Endodermal cell (in vitro differentiated cells): ENCODE measurements around the gene EXD3. TPM values are rescaled to one million over a fixed set of nuclear protein-coding genes. Genes with fewer than 3 reads are reported as not detected.

Experiments used
- DNase-seq: peaks from one replicate; pipeline ENCODE4 v3.0.0-alpha.2; 2017
- H3K27ac ChIP-seq: 2 replicates; pipeline ENCODE4 v1.5.1; 2013; ENCODE audit warnings: mild to moderate bottlenecking, low read depth, low read length, moderate library complexity
- H3K27me3 ChIP-seq: 2 replicates; pipeline ENCODE4 v1.6.1; 2013; ENCODE audit warnings: mild to moderate bottlenecking, low read length, moderate library complexity; ENCODE audit not compliant: insufficient read depth, control insufficient read depth, poor library complexity, severe bottlenecking
- H3K36me3 ChIP-seq: 2 replicates; pipeline ENCODE4 v1.7.0; 2013; ENCODE audit warnings: mild to moderate bottlenecking, low read length, moderate library complexity; ENCODE audit not compliant: control insufficient read depth, insufficient read depth
- H3K4me1 ChIP-seq: one replicate; pipeline ENCODE4 v1.7.0; 2013; ENCODE audit warnings: low read length; ENCODE audit not compliant: control insufficient read depth, insufficient read depth
- H3K4me3 ChIP-seq: 2 replicates; pipeline ENCODE4 v1.5.1; 2013; ENCODE audit warnings: mild to moderate bottlenecking, low read length, moderate library complexity
- H3K9ac ChIP-seq: 2 replicates; pipeline ENCODE4 v1.6.1; 2013; ENCODE audit warnings: mild to moderate bottlenecking, low read length, moderate library complexity; ENCODE audit not compliant: poor library complexity, severe bottlenecking; ENCODE audit errors: extremely low read depth
- H3K9me3 ChIP-seq: 2 replicates; pipeline ENCODE4 v1.6.1; 2013; ENCODE audit warnings: mild to moderate bottlenecking, low read length, moderate library complexity; ENCODE audit not compliant: control insufficient read depth
- H3K27ac Mint-ChIP-seq: 2 replicates; pipeline ENCODE4 v1.8.0; 2020; ENCODE audit warnings: mixed read lengths
- H3K27me3 Mint-ChIP-seq: 2 replicates; pipeline ENCODE4 v1.8.0; 2021; ENCODE audit warnings: mild to moderate bottlenecking, mixed read lengths; ENCODE audit not compliant: insufficient read depth
- H3K36me3 Mint-ChIP-seq: 2 replicates; pipeline ENCODE4 v1.8.0; 2020; ENCODE audit warnings: low read depth, mixed read lengths
- H3K4me1 Mint-ChIP-seq: 2 replicates; pipeline ENCODE4 v1.8.0; 2020; ENCODE audit warnings: mixed read lengths
- H3K4me3 Mint-ChIP-seq: 2 replicates; pipeline ENCODE4 v1.8.0; 2020; ENCODE audit warnings: mild to moderate bottlenecking, moderate library complexity, mixed read lengths
- H3K9me3 Mint-ChIP-seq: 2 replicates; pipeline ENCODE4 v1.8.0; 2020; ENCODE audit warnings: mild to moderate bottlenecking, mixed read lengths
- CTCF ChIP-seq: fragments of 200-600 bp; sonication (generic); conservative IDR thresholded peaks from 2 replicates; pipeline ENCODE4 v1.5.0; 2021; ENCODE audit warnings: antibody characterized with exemption, mild to moderate bottlenecking
- WGBS, 2 experiments: methylation state at CpG; one replicate each; pipeline versions ENCODE4 v1.1.5 to v1.1.7; 2013; ENCODE audit warnings: missing lambda C conversion rate in 2 of 2, mixed read lengths in 1 of 2; ENCODE audit not compliant: insufficient coverage in 1 of 2, insufficient read length in 1 of 2; 5-methylcytosine and 5-hydroxymethylcytosine counted together
- total RNA-seq, 2 donors: library from RNA; stranded (reverse); fragmentation: NEBNext Ultra II Directional in 1 of 2; extraction: Animal tissue kit (Norgen Biotek cat#: 25700) in 1 of 2; gene quantifications; 2 replicates in 1 of 2; 3 replicates in 1 of 2; pipeline ENCODE4 v1.2.1, GENCODE V29; 2021

The EXD3 gene
- total RNA-seq, 2 donors from 2014 or later = 15.5 to 31.0 TPM

- Histone ChIP-seq H3K9me3 (no peaks in the 10 kb centered on the region), H3K36me3 (no peaks in the 10 kb centered on the region), H3K27me3 (no peaks in the 10 kb centered on the region), H3K9ac (no peak overlapping the region), H3K4me3 (no peak overlapping the region), H3K4me1 (no peaks in the 10 kb centered on the region), H3K27ac (no peak overlapping the region)
- DNase-seq = no peak
- 85 to 91% methylated on average over 7 to 15 of the region's 15 CpGs for WGBS, 2 experiments
- peaks cover 3% of the 10 kb centered on the region for H3K27me3 Mint-ChIP-seq
- no peak overlapping the region for H3K27ac Mint-ChIP-seq
- H3K9me3 Mint-ChIP-seq = peaks cover 8% of the 10 kb centered on the region
- no peaks in the 10 kb centered on the region for H3K4me1 Mint-ChIP-seq
- H3K36me3 Mint-ChIP-seq = peaks cover 13% of the 10 kb centered on the region
- no peak for TF ChIP-seq CTCF
- no peak overlapping the region for H3K4me3 Mint-ChIP-seq
Measured at GRCh38 chr9:137396227-137396626, 26.7 kb downstream of the EXD3 start.

GRCh38 chr9:137395666-137396010, 27.3 kb downstream of the EXD3 start:
- no peak for TF ChIP-seq CTCF
- peaks cover 3% of the 10 kb centered on the region for H3K27me3 Mint-ChIP-seq
- no peak overlapping the region for H3K4me3 Mint-ChIP-seq

GRCh38 chr9:137394866-137395665, 27.9 kb downstream of the EXD3 start:
- no peak for DNase-seq
- Histone ChIP-seq H3K27ac (no peak overlapping the region), H3K4me3 (no peak overlapping the region), H3K9me3 (no peaks in the 10 kb centered on the region), H3K9ac (no peak overlapping the region), H3K27me3 (no peaks in the 10 kb centered on the region), H3K4me1 (no peaks in the 10 kb centered on the region), H3K36me3 (no peaks in the 10 kb centered on the region)
- Mint-ChIP-seq H3K36me3 (peaks cover 14% of the 10 kb centered on the region), H3K9me3 (peaks cover 3% of the 10 kb centered on the region), H3K4me1 (no peaks in the 10 kb centered on the region), H3K4me3 (no peak overlapping the region), H3K27me3 (peaks cover 3% of the 10 kb centered on the region), H3K27ac (no peak overlapping the region)
- TF ChIP-seq CTCF = no peak
- 94 to 96% methylated on average over 25 to 36 of the region's 36 CpGs for WGBS, 2 experiments

More at GRCh38 chr9:137395666-137396010, 27.3 kb downstream of the EXD3 start:
- whole genome bisulfite sequencing, 2 experiments = 86 to 91% methylated on average over 9 to 11 of the region's 11 CpGs
- Mint-ChIP-seq H3K9me3 (peaks cover 6% of the 10 kb centered on the region), H3K4me1 (no peaks in the 10 kb centered on the region), H3K27ac (no peak overlapping the region), H3K36me3 (peaks cover 13% of the 10 kb centered on the region)
- no peaks in the 10 kb centered on the region for H3K9me3 ChIP-seq
- H3K27ac ChIP-seq = no peak overlapping the region
- H3K4me1 ChIP-seq = no peaks in the 10 kb centered on the region
- DNase-seq = no peak
- H3K27me3 ChIP-seq = no peaks in the 10 kb centered on the region
- H3K9ac ChIP-seq = no peak overlapping the region
- no peaks in the 10 kb centered on the region for H3K36me3 ChIP-seq
- H3K4me3 ChIP-seq = no peak overlapping the region
